AG09309 (cell line): ENCODE measurements around the gene MARS2.

Experiments used
- DNase-seq: peaks from one replicate; pipeline ENCODE4 v3.0.0-alpha.2; 2010; ENCODE audit warnings: low read depth
- H3K4me3 ChIP-seq: 2 replicates; pipeline ENCODE4 v1.5.1; 2011; ENCODE audit warnings: mild to moderate bottlenecking, low read depth, low read length, moderate library complexity; ENCODE audit not compliant: control insufficient read depth
- TF ChIP-seq, protein P1 (sequence below): IDR thresholded peaks from 2 replicates; pipeline ENCODE4 v1.5.1; 2011; ENCODE audit warnings: mild to moderate bottlenecking, low read depth, low read length, inconsistent platforms; ENCODE audit not compliant: insufficient read depth, control insufficient read depth; ENCODE audit errors: missing control alignments

Gene MARS2

DNA sequence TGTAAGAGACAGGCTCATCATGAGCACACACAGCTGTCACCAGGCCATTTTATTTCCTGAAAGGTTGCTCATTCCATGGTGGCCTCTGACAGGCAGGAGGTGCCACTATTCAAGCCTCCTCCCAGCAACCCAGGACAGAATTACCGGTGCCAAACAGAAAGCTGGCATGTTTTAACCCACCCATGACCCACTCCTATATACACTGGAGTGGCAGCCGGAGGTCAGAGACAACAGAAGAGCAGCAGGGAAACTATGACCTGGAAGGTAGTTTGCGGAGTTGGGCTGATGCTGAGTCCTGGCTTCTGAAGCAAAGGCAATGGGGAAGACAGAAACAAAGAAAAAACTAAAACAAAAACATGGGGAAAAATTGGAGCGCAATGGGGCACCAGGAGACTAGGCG lies 32.1 kb upstream of the MARS2 start:
- TF ChIP-seq, protein P1, sequence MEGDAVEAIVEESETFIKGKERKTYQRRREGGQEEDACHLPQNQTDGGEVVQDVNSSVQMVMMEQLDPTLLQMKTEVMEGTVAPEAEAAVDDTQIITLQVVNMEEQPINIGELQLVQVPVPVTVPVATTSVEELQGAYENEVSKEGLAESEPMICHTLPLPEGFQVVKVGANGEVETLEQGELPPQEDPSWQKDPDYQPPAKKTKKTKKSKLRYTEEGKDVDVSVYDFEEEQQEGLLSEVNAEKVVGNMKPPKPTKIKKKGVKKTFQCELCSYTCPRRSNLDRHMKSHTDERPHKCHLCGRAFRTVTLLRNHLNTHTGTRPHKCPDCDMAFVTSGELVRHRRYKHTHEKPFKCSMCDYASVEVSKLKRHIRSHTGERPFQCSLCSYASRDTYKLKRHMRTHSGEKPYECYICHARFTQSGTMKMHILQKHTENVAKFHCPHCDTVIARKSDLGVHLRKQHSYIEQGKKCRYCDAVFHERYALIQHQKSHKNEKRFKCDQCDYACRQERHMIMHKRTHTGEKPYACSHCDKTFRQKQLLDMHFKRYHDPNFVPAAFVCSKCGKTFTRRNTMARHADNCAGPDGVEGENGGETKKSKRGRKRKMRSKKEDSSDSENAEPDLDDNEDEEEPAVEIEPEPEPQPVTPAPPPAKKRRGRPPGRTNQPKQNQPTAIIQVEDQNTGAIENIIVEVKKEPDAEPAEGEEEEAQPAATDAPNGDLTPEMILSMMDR: no peak
- H3K4me3 ChIP-seq: no peak overlapping the region
- no peak for DNase-seq

DNA sequence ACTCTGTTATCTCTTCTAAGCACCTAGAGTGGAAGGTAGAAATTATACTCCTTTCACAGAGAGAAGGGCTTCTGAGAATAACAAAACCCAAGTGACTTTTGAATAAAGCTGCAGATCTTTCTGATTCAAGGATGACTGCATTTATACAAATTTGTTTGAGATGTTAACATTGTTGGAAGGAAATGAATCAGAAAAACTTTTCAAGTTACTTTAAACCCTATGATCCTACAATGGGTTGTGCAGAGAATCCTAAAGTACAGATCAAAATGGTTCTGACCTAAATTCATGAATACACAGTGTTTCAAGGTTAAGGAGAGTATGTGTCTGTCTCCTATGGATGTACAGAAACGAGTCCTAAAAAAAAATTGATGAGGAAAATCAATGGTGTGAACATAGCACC lies 31.6 kb upstream of the MARS2 start:
- TF ChIP-seq, protein P1: no peak
- no peak for DNase-seq
- no peak overlapping the region for H3K4me3 ChIP-seq

DNA sequence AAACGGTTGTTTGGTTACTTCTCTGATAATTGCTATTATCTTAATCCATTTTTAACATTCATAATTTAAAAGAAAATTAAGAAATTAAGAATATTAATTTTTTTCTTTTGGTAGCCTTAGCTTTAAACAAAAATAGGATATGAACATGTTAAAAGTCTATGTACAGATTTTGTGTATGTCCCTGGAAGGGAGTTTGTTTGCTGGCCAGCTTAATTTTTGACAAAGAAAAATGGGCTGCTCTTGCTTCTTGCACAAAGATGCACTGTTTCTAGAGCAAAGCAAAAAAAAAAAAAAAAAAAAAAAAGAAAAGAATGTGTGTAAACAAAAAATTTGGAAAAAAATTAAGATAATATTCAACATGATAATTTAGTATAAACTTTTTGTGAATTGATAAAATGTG lies 31.1 kb upstream of the MARS2 start:
- H3K4me3 ChIP-seq: no peak overlapping the region
- DNase-seq: no peak
- TF ChIP-seq, protein P1: no peak

DNA sequence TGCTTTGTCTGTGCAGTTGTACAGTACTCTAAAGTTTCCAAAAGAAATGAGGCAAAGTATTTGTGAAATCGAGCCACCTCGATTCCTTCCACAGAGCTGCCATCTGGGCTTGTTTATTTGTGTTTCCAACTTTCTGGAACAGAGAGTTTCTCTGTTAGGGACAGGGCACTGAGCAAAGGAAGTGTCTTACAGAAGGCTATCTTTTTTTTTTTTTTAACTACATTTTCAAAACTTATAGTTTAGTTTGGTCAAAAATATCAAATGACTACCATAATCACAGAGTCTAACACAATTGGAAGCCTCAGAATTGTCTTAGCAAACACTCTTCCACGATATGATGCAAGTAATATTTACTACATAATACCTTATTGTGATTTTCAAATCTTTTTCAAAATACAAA lies 30.6 kb upstream of the MARS2 start:
- DNase-seq: no peak
- TF ChIP-seq, protein P1: no peak
- peak overlapping the region; percentile 18 for H3K4me3 ChIP-seq

DNA sequence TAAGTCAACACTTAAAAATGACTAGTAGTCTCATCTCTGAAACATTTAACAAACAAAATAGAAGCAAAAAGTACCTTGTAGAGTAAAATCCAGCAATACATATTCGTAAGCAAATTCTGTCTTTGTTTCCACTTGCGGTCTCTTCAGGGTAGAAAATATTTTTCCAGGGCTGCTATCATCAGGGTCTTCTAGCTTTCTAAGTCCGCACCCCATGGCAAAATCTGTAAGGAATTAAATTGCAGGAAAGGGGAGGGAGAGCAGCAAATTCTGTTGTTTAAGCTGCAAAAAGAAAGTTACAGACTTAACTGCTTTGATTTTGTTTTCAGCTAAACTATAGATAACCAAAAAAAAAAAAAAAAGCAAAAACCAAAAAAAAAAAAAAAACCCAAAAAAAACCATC lies 29.9 kb upstream of the MARS2 start, which contains the start of gene RFTN2:
TSS of gene RFTN2 (minus strand) at position 342 of the 400 bp plus-strand sequence. CDS start at position 213, 129 bp downstream.
- TF ChIP-seq, protein P1: no peak
- H3K4me3 ChIP-seq: peak within 1 kb of the TSS; percentile 47
- DNase-seq: no peak

DNA sequence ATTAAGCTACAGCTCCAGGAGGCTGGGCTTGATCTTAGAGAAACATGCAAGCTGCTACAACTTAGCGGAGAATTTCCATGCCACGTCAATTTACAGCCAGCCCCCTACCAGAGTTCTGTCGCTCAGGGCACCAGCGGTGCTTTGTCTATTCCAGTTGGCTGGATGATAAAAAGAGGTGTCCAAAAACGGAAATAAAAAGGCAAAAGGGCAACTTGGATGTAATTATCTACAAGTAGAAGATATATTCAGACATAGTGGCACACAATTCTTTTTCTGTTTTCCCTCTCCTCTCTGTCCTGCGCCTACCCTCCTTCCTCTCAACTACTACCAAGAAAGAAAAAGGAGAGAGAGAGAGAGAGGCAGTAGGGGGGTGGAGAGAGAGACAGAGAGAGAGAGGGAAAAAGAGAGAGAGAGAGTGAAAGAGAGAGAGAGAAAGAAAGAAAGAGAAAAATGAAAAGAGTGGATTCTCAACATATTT lies 29.4 kb upstream of the MARS2 start:
- peak; percentile 40 for DNase-seq
- TF ChIP-seq, protein P1: no peak
- H3K4me3 ChIP-seq: peak overlapping the region; percentile 47

DNA sequence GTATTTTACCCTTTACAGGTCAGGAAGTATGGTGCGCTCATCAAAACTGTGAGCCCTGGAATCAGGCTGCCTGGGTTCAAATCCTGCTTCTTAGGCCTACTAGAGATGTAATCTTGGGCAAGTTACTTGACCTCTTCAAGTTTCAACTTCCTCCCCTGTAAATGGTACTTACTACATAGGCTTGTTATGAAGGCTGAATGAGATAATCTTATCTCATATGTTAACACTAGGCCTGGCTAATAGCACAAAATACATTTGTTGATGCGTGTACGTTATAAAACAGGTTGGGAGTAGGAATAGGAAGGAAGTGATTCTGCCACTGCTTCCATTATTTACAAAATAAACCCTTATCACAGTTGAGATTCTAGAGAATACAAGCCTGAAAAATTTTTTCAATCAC lies 28.1 kb upstream of the MARS2 start:
- TF ChIP-seq, protein P1: no peak
- no peak overlapping the region for H3K4me3 ChIP-seq
- DNase-seq: no peak
